Keratinocyte (primary cell): ENCODE results near the gene ZNF407.

Source experiments
- CTCF ChIP-seq, 3 experiments: IDR thresholded peaks in 1 of 3; conservative IDR thresholded peaks in 1 of 3; optimal IDR thresholded peaks in 1 of 3; 2 replicates in 2 of 3; 3 replicates in 1 of 3; pipeline versions ENCODE3 to v1.5.1; 2011; ENCODE audit warnings: low read length in 3 of 3, mild to moderate bottlenecking in 3 of 3, moderate library complexity in 2 of 3, control low read depth in 1 of 3, inconsistent platforms in 1 of 3; ENCODE audit not compliant: insufficient read depth in 2 of 3; ENCODE audit errors: extremely low read depth in 1 of 3
- EZH2 ChIP-seq: IDR thresholded peaks from one replicate; pipeline ENCODE4 v1.6.1; 2012; ENCODE audit warnings: inconsistent platforms, mild to moderate bottlenecking, low read length, moderate library complexity

DNA sequence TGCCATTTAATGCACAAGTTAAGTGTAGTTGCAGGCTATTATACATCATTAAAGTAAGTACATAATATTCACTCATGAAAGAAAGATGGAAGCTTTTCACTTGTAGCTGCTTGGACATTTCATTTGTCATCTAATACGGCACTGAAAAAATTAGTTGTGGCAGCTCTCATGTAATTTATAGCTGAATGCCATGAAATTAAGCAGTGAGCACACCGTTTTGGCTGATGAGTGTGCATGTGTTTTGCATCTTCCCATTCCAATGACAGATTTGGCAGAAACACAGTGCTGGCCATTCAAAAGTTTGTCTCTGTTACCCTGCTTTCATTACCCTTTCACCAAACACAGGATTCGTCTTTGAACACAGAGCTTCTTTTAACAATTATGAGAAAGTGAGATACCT is 437.3 kb downstream of the ZNF407 start:
- no peak for TF ChIP-seq CTCF (optimal IDR thresholded peaks at IDR 0.05 in 1 of 3, IDR thresholded peaks at IDR 0.05 in 1 of 3, conservative IDR thresholded peaks at IDR 0.05 in 1 of 3; ENCODE audit: extremely low read depth in 1 of 3, insufficient read depth in 2 of 3, low read length in 3 of 3)
- TF ChIP-seq EZH2: no peak
